GM19025 (cell line): Measurements from ENCODE around the gene ZNF524.
A peak's percentile ranks its signal among the peaks of the same experiment; 100 is the strongest.

Experiments used
- ATAC-seq: cut with Tn5 transposase; IDR thresholded peaks from one replicate; pipeline ENCODE4 v1.9.1; 2021; ENCODE audit warnings: mild to moderate bottlenecking, low read depth, moderate library complexity; ENCODE audit not compliant: unreplicated experiment

ZNF524 gene

DNA sequence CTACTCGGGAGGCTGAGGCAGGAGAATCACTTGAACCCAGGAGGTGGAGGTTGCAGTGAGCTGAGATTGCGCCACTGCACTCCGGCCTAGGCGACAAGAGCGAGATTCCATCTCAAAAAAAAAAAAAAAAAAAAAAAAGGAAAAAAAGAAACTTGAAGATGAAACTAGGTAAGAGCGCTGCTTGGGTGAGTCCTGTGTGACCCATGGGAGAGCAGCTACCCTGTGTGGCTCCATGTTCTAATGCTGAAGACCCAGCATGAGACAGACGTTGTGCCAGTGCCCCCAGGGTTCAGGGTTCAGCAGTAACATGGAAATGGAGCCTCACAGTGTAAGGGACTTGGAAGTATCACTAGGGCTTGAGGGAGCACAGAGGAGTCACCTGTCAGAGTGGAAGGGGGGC is 18.3 kb downstream of the ZNF524 start:
- no peak for ATAC-seq

DNA sequence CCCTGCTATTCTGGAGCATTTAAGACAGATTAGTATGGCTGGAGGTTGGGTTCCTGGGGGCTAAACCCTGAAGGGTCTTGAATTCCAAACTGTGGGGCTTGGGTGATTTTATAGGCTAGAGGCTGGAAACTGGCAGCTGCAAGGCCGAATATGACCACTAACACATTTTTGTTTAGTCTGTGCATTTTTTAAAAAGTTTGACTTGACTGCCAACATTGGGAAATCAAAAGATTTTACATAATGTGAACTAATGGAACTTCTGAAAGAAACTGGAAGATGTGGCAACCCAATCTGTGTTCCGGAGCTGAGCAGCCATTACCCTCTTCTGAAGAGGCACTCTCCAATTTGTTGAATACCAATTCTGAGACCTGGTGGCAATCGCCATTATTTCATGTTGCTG is 19.2 kb downstream of the ZNF524 start:
- no peak for ATAC-seq

DNA sequence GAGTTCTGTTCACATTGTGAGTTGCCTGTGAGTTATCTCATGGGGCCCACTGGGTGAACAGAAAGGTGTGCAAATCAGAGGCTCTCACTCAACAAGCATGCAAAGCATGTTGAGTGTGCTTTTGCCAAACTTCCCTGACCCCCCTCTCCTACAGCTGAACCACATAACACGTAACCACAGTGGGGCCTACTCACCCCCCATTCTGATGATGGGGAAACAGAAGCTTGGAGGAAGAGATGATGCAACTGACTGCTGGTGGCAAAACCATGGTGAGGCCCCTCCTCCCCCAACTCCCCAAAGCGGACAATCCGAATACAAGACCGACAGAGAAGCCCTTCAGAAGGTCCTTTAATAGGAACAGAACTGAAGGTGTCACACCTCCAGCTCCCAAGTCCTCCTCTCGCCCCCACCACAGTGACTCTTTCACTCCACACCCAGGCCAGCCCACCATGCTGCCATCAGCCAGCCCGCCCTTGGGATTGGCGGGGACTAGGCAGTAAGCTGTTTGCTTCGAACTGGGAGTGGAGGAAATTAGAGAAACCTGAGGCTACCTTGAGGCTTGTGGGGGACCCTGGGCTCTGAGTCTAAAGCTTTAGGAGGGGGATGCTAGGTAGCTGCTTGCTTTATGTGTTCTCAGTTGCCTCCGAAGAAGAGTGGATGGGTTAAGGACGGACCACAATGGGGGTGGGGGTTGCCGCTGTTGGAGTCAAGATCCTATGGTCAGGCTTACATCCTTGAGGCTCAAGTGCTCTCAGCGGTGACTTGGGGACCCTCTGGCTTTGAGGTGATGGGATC is 20.5 kb downstream of the ZNF524 start:
- ATAC-seq, result no peak

DNA sequence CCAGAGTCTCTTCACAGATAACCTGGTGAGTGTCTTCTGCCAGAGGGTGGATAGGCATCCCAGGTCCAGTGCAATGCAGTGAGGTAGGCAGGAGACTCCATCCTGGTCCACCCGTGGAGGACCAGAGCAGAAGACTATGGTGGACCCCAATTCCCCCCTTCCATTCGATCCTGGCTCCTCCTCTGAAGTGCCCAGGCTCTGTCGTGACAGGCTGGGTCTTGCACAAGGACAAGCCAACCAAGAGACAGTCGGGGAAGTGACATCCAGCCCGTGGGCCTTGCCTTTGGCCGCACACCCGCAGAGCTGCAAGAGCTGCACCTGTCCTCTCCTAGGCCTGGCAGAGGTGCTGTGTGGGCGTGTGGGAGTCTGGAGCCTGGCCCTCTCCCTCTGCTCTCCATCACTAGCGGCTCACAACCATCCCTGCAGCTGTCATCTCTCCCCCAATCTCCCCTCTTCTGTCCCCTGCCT is 21.2 kb downstream of the ZNF524 start:
- ATAC-seq, result no peak

DNA sequence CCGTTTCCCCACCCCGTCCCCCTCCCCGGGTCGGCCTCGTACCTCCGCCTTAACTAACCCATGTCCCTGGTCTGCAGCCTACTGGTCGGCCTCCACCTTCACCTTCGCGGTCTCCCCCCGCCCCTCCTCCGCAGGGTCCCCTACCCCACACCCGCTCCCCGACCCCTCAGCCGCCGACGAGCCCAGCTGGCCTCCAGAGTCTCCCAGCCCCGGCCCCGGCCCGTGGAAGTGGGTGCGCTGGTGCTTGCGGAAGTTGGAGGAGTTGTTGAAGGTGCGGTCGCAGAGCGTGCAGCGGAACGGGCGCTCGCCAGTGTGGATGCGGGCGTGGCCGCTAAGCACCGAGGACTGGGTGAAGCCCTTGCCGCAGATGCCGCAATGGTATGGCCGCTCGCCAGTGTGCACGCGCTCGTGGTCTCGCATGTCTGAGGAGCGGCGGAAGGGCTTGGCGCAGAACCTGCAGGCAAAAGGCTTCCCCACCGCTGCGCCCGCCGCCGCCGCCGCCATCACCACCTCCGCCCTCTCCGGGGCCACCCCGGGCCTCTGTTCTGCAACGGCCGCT is 21.7 kb downstream of the ZNF524 start:
- ATAC-seq, result no peak

DNA sequence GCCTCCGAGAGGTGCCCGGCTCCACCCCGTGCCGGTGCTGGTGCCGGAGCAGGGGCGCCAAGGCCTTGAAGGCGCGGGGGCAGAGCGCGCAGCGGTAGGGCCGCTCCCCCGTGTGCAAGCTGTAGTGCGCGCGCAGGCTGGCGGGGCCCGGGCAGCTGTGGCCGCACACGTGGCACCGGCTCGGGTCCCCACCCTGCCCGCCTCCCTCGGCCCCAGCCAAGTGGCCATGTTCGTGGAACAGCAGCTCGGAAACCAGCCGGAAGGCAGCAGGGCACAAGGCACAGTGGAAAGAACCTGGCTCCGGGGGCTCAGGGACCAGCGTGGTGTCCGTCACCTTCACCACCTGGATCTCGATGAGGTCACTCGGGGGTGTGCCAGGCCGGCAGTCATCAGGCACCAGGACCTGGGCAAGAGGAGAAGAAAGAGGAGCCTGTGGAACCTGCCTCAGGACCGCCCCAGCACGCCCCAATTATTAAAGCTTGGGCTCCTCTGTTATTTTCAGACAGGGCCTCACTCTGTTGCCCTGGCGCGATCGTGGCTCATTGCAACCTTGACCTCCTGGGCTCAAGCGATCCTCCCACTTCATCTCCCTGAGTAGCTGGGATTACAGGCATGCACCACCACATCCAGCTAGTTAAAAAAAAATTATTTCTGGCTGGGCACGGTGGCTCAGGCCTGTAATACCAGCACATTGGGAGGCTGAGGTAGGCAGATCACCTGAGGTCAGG is 22.3 kb downstream of the ZNF524 start:
- ATAC-seq, result no peak

DNA sequence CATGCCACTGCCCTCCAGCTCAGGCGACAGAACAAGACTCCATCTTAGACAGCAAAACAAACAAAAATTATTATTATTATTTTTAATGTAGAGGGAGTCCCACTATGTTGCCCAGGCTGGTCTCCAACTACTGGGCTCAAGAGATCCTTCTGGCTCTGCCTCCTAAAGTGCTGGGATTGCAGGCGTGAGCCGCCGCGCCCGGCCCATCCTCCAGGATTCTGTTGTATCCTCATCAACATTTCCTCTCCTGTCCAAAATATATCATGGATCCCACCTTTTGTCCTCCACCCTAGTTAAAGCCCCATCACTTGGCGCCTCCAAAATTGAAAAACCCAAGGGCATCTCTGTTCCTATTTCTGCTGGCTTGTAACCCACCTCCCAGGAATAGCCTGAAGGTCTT is 23.0 kb downstream of the ZNF524 start:
- no peak for ATAC-seq

DNA sequence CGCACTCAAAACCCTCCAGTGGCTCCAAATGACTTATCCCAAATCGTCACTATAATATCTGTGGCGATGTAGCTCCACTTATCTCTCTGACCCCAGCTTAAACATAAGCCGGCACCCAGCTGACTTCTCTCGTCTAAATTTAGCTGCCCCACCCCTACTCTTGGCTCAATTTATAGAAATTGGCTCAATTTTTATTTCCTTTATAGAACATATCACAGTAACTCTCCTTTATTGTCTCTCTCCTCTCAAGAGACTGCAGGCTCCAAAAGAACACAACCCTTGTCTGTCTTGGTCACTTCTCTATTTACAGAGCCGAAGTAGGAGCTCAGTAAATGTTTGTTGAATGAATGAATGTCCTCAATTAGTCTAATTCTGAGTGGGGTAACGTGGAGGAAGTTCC is 23.5 kb downstream of the ZNF524 start:
- ATAC-seq, result no peak

DNA sequence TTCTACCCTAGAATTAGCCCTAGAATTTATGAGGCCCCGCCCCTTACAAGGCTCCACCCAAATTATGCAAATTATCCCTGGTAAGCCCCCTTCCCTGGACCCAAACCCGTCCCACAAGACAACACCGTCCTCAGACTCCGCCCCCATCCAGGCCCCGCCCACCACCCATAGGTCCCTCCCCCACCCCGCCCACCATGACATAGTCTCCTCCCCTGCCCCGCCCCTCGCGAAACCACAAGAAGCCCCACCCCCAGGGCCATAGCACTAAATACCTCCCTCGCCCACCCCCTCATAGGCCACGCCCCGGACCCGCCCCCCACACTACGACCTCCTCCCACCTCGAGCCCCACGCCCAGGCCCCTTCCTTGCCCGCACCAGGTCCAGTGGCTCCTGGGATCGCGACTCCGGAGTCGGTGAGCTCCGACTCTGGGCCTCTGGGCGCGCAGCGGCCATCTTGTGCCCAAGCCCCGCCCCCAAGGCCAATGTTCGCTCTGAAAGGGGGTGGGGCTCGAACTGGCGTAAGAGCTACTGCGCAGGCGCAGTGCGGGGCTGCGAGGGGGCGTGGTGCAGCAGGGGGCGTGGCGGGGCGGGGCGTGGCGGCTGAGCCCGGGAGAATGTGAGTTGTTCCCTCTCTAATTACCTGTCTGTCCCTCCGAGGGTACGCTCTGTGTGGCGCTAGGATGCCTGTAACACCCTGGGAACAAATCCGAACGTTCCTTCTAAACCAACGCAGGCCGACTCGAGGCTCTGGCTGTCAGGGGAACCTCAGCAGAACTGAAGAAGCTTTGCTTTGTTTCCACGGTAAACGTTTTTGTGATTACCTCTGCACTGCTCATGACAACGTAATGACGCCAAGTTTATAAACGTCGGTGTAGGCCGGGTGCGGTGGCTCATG is 24.3 kb downstream of the ZNF524 start, which contains the start of gene ZNF784:
Gene ZNF784, minus strand, starts transcription at position 458 of the 895 bp plus-strand sequence. Its CDS starts 5 bp downstream, at position 453.
- ATAC-seq, result peak; percentile 45

DNA sequence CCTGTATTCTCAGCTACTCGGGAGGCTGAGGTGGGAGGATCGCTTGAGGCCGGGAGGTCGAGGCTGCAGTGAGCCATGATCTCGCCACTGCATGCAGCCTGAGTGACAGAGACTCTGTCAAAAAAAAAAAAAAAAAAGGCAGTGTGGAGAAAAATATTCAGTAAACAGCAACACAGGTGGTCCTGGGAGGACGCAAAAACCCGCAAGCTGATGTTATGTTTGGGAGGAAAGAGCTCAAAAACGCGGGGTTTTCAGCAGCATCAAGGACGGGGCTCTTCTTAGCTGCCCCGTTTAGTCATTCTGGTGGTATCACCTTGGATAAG is 24.9 kb downstream of the ZNF524 start:
- no peak for ATAC-seq

DNA sequence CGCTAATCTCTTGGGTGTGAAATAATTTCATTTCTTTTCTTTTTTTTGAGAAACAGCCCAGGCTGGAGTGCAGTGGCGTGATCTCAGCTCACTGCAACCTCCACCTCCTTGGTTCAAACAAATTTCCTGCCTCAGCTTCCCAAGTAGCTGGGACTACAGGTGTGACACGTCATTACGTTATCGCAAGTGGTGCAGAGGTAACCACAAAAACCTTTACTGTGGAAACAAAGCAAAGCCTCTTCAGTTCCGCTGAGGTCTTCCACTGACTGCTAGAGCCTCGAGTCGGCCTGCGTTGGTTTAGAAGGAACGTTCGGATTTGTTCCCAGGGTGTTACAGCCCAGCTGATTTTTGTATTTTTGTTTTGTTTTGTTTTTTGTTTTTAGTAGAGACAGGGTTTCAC is 26.3 kb downstream of the ZNF524 start:
- ATAC-seq, result no peak

DNA sequence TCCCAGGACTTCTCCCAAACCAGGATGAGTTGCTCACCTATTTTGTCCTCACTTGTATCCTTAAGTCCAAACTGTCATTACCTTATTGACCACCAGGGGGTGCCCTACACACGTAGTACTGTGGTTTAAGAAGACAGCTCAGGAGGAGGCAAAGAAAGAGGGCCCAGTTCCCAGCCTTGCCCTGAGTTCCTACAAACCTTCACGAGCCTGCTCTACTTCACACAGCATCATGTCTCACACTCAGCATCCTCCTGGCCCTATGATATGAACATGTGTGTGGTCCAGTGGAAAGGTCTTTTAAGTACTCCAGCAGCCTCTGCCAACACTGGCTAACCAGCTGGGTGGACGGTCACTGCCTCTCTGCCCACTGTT is 32.4 kb downstream of the ZNF524 start:
- ATAC-seq, result no peak

DNA sequence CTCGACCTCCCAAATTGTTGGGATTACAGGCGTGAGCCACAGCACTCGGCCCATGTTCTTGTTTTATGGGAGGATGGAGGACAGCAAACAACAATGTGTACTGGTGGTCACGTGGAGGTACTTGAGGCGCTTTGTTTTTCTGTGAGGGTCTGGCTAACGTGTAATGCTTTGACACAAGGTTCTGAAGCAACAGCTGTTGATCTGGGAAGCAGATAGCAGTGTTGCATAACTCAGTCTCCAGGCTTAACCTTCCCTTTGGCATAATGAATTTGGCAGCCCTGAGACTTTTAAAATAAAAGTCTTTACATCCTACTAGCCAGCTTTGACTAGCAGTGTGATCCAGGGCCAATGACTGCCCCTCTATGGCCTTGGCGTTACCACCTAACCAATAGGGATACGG is 33.8 kb downstream of the ZNF524 start:
- no peak for ATAC-seq

DNA sequence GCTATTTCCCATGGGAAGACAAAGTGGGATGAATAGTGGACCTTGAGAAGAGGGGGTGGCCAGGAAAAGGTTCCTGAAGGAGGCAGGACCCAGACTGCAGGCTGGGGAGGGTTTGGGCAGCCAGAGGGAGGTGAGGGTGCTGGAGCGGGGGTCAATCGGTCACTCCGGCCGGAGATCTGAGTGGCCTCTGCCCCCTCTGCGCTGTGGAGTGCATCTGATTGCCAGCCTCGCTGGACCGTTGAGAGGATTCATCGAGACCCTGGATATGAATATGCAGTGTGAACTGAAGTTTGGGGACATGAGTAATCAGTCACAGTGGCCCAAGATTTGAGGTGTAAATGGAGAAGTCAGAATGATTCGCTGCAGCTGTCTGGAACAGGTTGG is 35.2 kb downstream of the ZNF524 start:
- ATAC-seq, result no peak

DNA sequence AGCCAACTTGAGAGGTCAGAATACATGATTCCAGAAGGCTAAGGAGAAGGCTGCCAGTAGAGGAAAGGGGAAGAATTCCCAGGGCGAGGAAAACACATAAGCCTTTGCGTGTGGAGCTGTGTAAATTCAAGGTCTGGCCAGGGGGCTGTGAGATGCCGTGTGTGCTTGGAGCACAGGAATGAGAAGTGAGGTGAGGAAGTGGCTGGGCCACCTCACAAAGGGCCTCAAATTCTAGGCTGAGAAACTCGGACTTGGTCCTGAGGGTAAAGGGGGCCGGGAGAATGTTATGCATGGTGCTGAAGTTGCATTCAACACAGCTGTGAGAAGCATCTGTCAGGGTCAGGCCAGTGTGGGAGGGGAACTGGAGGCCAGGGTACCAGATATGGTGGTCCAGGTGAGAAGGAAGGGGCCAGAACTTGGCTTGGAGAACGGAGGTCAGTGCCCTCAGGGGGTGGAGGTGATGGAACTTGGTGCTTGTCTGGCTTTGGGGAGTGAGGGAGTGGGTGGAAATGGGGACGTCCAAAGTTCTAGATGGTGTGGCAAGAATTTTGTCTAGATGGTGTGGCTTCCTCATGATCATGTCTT is 35.9 kb downstream of the ZNF524 start:
- no peak for ATAC-seq

DNA sequence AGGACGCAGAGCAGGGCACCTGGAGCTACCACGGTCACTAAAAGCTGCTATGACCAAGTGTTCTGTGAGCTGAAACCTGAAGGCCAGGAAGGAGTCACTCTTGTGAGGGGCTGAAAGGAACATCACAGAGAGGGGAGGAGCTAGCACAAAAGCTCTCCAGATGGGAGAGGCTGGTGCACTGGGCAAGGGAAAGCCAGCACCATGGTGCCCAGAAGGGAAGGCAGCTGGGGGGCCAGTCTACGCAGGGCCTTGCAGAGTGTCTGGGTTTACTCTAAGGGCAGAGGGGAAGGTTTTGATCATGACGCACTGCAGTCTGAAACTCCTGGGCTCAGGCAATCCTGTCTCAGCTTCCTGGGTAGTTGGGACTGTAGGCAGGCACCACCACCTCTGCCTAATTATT is 36.6 kb downstream of the ZNF524 start:
- ATAC-seq, result no peak

DNA sequence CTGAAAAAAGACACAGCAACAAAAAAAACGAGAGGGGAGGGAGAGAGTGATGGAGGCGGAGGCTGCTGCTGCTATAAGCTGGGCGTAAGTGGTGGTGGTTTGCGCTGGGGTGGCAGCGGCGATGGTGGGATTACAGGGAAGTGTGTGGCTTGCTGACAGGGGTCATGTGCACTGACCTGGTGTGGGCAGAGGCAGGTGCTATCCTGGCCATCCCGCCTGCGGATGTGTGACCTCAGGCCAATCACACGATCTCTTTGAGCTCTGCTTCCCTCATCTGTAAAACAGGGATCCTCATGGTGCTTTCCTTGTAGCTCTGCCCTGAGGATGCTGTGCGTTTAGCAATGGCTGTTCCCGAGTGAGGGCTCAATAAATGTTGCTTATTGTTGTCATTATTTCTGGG is 37.4 kb downstream of the ZNF524 start:
- no peak for ATAC-seq

DNA sequence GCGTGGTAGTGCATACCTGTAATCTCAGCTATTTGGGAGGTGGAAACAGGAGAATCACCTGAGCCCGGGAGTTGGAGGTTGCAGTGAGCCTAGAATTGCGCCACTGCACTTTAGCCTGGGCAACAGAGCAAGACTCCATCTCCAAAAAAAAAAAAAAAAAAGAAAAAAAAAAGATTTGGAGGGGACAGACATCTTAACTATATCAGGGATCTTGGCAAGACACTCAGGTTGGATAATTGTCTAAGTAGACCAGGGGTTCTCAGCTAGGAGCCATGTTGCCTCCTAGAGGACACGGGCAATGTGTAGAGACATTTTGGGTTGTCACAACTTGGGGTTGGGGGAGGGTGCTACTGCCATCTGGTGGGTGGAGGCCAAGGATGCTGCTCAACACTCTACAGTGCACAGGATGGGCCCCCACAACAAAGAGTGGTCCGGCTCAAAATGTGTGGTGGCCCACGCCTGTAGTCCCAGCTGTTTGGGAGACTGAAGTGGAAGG is 38.8 kb downstream of the ZNF524 start:
- ATAC-seq, result no peak

DNA sequence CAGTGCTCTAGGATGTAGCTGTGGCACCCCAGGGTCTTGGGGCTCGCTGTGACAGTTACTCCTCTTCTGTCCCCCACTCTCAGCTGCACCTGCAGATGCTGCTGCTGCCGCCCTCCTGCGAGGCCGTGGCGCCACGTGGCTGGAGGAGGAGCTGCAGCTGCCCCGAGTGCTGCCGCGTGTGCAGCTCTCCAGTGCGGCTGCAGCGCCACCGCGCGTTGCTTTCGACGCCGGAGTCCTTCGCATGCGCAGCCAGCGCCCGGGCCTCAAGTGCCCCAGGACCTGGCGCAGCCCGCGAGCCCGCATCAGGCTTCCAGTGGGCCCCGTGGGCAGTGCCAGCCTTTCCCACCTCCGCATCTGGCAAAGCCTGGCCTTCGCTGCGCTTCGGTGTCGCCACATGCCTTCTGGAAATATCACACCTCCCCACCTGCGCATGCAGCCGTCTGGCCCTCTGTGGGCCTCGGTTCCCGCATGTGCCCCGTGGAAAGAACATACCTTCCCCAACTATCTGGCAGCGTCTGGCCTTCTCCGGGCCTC is 40.0 kb downstream of the ZNF524 start:
- ATAC-seq, result no peak
